ENCODE results near the gene OR10A6.

Gene OR10A6

DNA sequence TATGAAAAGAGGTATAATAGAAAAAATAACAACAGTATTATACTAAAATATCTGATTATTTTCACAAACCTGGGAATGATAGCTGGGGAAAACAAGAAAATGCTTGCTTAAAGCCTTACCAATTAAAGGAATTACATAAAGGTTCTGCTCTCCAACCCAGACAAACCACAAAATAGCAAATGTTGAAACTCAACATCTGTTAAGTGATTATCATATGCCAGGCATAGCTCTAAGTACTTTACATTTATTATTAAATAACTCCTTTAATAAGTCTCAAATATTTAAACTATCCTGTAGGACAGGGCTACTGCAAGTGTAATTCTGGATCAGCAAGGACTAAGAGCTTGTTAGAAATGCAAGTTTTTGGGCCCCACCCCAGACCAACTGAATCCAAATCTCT is 20.1 kb downstream of the OR10A6 start:
- DNase-seq (ENCODE audit: insufficient read length, low spot score) (no peak), FAIRE-seq (no peak)

DNA sequence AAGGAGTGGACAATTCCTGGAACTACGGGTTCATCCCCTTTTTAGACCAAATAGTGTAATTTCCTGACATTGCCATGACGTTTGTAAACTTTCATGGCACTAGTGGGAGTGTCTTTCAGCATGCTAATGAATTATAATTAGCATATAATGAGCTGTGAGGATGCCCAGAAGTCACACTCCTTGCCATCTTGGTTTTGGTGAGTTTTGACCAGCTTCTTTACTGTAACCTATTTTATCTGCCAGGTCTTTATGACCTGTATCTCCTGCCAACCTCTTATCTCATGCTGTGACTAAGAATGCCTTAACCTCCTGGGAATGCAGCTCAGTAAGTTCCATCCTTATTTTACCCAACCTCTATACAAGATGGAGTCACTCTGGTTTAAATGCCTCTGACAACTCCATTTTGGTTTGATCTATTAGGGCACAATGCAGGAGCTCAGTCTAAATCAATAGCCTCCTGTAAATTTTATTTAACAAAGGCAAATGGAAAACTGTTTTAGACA is 20.7 kb downstream of the OR10A6 start:
- FAIRE-seq (no peak), DNase-seq (ENCODE audit: insufficient read length, low spot score) (no peak)

DNA sequence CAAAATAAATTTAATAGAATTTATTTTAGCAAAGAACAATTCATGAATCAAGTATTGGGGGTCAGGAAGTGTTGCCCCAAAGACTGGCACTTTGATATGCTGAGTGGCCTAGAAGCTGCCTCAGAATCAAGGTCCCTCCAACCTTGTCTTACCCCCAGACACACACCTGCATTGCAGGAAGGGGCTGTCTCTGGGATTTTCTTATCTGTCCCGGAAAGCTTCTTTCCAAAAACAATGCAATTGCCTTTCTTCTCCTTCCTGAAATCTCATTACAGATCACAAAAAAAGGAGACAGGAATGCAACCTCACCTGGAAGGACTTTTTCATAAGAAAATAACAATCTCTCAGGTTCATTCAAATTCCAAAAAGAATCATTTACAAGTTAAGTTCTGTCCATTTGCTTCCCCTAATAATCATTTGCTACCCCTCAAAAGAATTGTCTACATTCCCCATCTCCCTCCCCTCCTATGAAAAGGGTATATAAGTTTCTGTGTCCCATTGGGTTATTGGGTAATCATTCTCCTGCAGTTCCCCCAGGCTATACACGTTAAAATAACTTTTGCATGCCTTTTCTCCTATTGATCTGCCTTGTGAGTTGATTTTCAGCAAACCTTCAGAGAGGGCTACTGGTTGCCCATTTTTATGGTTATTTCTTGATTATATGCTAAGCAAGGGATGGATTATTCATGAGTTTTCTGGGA is 21.3 kb downstream of the OR10A6 start:
- DNase-seq (ENCODE audit: insufficient read length, low spot score) (no peak), FAIRE-seq (no peak)

DNA sequence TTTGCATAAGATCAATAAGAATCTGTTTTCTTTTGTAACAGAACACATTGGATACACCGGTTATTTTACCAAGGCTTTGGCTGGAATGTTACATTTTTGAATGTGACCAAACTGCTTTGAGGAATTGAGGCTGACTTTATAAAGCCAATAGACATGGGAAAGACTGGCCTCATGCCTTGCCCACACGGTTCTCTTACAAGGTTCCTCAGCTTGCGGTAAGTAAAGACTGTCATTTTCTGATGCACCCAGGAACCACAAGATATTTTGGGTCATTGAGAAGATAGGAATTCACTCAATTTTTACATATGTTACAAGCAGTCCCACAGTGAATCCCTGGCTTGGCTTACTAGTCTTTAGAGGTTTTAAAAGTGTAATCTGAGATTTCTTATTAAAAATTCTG is 23.9 kb downstream of the OR10A6 start:
- FAIRE-seq (no peak), DNase-seq (ENCODE audit: insufficient read length, low spot score) (no peak)

DNA sequence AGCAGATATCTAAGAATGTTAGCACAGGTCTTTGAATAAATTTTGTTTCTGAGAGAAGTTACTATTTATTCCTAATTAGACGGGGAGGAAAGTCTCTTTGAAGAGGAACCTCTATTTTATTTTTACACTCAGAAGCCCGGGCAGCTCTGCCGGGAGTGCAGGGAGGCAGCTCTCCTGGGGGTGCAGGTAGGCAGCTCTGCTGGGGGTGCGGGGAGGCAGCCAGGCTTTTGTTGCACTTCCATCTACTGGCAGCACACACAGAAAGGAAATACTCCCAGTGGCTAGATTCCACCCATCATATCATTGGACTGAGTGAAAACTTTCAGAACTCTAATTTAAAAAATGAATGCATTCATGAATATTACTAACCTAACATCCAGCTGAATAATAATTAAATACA is 24.6 kb downstream of the OR10A6 start:
- DNase-seq (ENCODE audit: insufficient read length, low spot score) (no peak), FAIRE-seq (no peak)

DNA sequence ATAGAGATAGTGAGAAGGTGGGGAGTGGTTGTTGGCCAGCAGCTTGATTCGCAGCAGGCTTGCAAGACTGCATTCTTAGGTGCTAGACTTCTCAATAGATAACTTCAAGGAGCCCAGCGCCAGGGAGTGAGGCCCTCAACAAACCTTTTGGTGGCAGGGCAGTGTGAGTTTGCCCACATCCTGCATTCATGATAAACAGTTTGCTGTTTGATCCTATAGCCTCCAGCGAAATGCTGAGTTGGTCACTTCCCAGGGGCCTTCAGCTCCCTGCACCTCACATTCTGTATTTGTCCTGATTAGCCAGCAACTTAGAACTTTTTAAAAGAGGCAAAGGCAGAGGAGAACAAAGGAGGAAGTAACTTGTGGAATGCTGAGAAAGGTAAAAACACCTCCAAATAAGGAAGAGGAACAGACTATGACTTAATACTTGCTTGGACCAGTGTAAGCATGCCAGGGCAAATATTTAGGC is 25.1 kb downstream of the OR10A6 start:
- no peak for FAIRE-seq
- no peak for DNase-seq (ENCODE audit: insufficient read length, low spot score)

DNA sequence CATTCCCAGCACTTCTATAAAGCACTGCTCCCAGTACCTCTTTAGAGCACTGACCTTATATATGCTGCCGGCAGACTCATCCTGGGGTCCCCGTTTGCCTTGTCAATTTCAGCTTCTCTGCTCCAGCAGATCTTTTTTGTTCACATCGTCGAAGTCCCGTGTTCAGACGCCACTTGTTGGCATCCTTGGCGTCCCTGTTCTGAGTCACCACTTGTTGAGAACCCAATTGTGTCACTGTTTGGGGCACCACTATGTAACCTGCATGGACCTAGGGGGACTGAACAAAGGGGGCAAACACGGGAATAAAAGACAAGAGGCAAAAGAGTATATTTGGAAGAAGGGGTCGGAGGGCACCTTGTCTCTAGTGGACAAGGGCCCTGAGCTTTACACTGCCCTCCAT is 25.5 kb downstream of the OR10A6 start:
- FAIRE-seq, result no peak
- DNase-seq (ENCODE audit: insufficient read length, low spot score), result no peak

DNA sequence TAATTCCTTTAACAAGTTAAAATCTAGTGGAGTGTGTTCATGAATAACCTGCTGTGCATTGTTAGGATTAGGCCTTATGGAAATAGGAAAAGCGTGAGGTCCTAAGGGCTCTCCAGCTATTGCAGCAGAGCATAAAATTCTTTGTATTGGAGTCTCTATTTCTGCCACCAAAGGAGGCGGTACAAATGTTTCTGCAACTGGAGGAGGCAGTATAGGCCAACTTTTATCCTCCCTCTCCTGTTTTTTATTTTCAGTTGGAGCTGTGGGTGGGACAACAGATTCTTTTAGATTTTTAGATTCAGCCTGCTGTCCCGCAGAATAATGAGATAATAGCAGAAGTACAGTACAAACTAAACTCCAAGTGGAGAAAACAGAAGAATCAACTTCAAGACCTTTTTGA is 26.2 kb downstream of the OR10A6 start:
- DNase-seq (ENCODE audit: insufficient read length, low spot score), result no peak
- FAIRE-seq, result no peak

DNA sequence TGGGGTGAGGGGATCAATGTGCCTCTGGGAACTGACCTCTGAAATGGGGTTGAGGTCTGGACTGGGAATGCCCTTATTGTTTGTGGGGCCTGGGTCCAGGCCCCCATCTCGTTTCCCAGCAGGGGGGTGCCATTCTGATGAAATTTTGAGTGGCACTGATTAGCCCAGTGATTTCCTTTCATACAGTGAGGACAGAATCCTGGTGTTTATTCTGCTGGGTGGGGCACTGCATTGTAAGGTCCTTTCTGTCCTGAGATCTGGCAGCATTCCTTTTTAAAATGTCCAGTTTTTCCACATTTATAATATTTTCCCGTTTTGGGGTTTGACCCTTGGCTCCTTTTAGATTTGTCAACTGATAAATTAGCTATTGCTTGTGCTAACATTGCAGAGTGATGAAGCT is 27.1 kb downstream of the OR10A6 start:
- no peak for DNase-seq (ENCODE audit: insufficient read length, low spot score)
- FAIRE-seq, result no peak

DNA sequence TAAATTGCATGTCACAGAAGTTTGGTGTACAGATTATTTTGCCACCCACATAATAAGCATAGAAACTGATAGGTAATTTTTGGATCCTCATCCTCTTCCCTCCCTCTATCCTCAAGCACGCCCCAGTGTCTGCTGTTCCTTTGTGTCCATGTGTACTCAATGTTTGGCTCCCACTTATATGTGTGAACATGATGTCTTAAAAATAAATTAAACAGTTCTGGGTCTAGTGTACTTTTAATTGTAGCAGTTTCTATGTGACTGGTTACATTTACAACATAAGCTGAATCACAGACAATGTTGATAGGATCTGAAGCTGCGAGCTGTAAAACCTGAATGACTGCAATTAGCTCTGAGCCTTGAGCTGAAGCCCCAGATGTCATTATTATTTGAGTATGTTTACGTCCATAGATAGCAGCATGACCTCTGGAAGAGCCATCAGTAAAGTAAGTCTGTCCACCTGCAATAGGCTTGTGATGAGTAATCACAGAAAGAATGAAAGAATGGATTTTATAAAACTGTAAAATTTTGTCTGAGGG is 29.7 kb downstream of the OR10A6 start:
- DNase-seq (ENCODE audit: insufficient read length, low spot score) (no peak), FAIRE-seq (no peak)

DNA sequence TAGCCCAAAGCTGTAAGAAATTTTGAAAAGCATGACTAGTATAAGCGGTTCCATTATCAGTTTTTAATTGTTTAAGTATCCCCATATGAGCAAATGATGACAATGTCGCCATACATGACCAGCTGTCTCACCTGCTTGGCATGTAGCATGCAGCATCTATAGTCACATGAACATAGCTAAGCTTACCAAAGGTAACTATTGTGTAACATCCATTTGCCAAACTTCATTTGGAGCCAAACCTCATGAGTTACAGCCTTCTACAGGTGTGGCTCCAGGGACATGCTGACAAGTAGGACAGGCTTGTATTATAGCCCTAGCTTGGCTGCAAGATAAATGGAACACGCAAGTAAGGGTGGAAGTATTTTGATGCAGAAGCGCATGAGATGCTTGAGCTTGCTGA is 30.4 kb downstream of the OR10A6 start:
- DNase-seq (ENCODE audit: insufficient read length, low spot score) (no peak), FAIRE-seq (no peak)

DNA sequence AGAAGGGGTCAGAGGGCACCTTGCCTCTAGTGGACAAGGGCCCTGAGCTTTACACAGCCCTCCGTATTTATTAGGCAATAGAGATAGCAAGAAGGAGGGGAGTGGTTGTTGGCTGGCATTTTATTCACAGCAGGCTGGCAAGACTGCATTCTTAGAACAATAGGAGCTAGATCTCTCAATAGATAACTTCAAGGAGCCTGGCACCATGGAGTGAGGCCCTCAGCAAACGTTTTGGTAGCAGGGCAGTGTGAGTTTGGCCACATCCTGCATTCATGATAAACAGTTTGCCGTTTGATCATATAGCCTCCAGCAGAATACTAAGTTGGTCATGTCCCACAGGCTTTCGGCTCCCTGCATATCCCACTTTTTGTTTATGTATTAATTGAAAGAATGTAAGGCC is 31.6 kb downstream of the OR10A6 start:
- FAIRE-seq (no peak), DNase-seq (ENCODE audit: insufficient read length, low spot score) (no peak)

DNA sequence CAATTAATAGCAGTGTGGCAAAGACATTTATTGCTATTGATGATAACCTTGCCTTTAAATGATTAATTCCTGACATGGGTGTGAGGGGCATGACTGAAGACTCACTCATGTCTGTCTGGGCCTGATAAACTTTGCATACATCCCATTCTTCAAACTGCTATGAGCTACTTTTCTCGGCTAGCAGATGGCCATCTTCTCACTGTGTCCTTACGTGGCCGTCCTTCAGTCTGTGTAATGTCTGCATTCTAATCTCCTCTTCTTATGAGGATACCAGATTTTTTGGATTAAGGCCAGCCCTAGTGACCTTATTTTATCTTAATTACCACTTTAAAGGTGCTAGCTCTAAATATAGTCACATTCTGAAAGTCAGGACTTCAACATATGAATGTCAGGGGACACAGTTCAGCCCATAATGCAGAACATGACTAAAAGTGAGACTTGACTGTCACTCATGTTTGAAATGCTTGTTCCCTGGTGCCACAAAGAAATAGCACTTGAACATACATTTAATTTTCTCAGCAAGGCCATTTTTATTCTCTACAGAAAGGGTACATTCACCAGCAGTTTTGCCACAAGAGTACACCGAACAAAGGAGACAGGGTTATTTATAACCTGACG is 32.3 kb downstream of the OR10A6 start:
- DNase-seq (ENCODE audit: insufficient read length, low spot score), result no peak
- FAIRE-seq, result no peak

DNA sequence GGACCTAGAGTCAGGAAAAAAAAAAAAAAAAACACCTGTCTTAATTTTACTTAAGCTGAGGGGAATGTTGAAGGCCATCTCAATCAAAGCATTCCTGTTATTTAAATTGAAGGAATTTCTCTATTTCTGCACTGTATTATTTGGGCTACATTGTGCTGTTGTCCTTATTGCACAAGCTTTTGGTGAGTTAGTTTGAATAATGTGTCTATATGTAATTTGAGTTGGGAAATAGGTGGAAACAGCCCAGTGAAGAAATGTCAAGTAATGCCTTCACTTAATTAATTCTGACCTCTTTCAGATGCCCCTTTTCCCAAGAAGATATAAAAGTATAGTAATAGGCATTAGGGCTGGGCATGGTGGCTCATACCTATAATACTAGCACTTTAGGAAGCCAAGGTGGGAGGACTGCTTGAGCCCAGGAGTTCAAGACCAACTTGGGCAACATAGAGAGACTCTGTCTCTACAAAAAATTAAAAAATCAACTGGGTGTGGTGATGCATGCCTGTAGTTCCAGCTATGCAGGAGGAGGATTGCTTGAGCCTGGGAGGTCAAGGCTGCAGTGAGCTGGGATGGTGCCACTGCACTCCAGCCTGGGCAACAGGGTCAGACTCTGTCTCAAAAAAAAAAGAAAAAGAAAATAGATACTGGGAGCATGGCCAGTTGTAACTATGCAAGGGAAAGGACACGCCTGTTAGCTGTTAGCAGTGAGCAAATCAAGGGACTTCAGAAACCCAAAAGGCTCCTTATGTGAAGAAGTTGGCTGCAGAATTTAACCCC is 34.9 kb downstream of the OR10A6 start:
- DNase-seq (ENCODE audit: insufficient read length, low spot score), result no peak
- FAIRE-seq, result no peak

DNA sequence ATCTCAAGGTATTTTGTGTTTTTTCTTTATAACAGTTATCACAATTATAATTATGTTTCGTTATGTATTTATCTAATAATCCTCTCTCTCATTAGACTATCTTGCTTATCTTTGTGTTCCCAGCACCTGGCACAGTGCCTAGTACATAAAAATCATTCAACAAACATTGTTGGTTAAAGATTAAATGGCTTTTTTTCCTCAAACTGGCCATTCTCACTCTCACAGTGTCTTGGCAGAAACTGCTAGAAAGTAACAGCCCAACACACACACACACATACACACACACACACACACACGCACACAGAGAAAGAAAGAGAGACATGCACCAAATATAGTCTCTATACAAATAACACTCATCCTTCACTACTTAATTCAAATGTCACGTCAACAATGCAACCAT is 36.8 kb downstream of the OR10A6 start:
- FAIRE-seq (no peak), DNase-seq (ENCODE audit: insufficient read length, low spot score) (no peak)

DNA sequence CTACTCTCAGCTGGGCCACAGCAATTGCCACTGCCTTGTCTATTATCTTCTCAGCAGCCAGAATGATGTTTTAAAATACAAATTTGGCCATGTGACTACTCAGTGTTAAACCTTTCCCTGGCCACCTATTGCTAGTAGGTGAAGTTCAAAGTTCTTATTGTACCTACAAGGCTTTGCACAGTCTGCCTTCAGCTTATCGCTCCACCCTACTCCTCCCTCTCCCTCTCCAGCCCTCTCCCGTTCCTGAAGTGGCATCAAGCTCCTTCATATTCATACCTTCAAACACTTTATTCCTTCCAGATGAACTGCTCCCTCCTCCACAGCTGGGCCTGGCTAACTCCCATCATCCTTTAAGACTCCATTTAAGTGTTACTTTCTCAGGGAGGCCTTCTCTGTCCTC is 37.3 kb downstream of the OR10A6 start:
- DNase-seq (ENCODE audit: insufficient read length, low spot score) (no peak), FAIRE-seq (no peak)

DNA sequence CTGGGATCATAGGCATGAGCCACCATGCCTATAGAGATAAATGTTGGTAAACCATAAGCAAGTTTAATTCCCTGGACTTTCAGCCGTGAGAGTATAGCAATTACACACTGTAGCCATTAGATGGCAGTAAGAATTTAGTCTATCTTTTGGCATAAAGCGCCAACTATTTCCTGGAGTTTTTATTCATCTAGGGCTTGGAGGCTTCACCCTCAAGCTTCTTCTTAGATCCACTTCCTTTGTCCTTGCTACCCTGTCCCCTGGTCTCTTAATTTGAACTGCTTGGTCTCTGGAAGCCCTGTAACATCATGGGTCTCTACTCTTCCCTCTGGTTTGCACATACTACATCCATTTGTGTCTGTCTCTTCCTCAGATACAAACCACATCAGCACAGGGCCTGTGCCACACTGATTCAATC is 38.2 kb downstream of the OR10A6 start:
- FAIRE-seq (peak; percentile 94), DNase-seq (ENCODE audit: insufficient read length, low spot score) (peak; percentile 26)

DNA sequence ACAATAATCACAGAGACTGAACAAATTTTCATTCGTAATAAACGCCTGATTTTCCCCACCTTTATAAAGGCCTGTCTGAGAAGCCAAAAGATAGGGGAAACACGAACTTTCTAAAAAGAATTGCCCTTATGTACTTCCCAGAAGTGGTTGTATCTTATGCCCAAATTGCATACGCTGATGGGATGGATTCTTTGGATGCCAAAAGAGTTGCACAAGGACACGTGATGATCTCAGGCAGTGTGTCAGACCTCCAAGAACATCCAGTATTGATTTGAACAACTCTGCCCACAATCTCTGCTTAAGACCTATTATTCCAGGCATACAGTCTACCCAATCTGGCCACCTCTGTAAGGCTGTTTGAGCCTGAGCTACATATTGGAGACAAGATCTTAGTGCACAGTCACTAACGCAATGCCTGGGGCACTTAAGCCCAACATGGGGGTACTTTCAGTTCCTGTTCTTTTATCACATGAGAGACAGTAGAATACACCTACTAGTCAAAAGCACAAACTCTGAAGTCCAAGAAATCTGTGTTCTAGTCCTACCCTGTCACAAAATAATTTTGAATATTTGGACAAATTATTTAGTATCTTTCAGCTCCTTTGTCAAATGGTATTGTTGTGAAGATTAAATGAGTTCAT is 38.9 kb downstream of the OR10A6 start:
- FAIRE-seq, result no peak
- no peak for DNase-seq (ENCODE audit: insufficient read length, low spot score)

DNA sequence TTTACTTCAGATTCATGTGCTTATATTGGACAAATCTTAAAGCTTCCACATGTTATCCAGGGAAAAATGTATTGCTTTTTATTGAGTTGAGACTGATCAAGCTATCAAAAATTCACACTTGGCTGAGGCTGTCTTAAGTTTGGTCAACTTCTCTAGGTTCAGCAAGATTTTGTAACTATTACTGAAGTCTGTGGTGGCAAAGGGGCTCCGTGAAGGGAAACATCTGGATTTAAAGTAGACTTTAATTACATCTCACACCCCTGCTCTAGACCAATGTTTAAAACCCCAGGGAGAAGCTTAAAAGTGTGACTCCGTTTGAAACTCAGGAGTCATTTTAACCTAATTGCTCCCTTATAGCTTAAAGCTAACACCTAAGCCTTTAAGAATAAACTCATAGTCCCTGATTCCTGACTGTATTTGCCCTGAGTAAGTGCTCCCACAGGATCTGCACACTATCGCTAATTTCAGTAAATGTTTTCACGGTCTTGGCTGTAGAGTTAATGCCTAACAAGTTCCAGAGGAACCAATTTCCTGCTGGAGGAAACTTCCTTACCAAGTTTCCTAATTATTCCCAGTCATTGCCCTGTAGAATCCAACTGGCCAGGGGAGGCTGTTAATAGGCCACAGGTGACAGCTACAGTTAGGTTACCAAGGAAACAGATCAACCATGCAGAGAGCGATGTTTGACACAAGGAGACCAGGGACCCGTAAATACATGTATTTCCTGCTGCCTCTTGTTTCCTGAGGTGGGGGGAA is 40.5 kb downstream of the OR10A6 start:
- DNase-seq (ENCODE audit: insufficient read length, low spot score) (no peak), FAIRE-seq (peak; percentile 58)

DNA sequence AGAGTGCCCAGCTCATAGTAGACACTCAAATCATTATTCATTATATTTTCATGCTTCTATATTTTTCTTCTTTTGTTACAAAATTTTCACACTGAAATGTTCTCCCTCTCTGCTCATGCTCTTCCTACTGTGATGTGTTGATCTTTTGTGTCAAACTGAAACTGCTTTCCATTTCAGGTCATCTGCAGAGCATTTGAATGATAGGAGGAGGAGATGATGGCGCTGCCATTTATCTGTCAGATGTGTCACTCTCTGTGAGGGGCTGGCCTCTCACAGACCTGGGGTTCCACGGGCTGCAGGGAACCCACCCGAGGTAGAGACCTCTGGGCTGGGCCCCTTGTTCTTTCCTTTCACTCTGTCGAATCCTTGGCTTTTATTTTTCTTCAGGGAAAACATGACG is 41.1 kb downstream of the OR10A6 start:
- DNase-seq (ENCODE audit: insufficient read length, low spot score) (no peak), FAIRE-seq (no peak)

Data from GM19239 (cell line).